Measurements from ENCODE around the gene NEK8. TPM values are rescaled to one million over a fixed set of nuclear protein-coding genes. Genes with fewer than 3 reads are reported as not detected.
A peak's percentile ranks its signal among the peaks of the same experiment; 100 is the strongest.

Gene NEK8
- total and polyA plus RNA-seq, 2 of the 8 experiments (the other 6 are each of a cell fraction or from before 2014, with no cell fraction given), result 14.9 to 23.3 TPM

DNA sequence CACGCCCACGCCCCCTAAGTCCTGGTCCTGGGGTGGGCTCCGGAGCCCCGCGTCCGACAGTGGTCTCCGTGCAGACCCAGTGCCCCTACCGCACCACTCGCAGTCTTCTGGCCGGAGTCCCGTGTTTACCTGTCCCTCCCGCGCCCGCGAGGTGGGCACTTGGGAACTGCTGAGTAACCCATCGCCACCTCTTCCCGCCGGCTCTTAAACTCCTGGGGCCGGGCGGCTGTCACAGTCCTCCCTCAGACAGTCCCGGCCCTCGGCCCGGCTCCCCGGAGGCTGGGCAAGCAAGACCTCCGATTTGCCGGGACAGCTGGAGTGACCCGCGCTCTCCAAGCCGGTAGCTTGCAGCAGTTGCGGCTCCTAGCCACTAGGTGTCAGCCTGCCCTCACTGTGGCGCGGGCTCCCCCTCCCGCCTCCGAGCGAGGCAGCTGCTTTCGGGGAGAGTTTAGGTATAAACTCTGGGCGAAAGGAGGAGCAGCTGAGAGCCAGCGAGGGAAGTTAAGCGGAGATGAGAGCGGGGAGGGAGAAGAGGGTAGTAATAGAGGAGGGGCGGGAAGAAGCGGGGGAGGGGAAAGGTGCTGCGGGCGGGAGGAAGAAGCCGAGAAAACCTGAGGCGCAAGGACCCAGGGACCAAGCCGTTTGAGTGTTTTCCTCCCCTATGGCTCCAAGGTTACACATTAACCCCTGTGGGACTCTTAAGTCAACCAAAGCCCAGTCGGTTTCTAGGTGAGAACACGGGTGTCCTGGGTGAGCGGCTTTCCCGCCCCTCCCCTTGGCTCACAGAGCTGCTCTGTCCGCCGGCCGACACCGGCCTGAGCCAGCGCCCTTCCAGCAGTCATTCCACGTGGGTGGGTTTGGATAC is 1.7 kb upstream of the NEK8 start (continued):
- TF ChIP-seq HDAC2 (IDR thresholded peaks at IDR 0.05; ENCODE audit: borderline replicate concordance in 1 of 2, low read depth in 2 of 2, low read length in 2 of 2), result peak in 1 of 2 experiments; percentile 11; a peak in 1 of 4 replicates
- TF ChIP-seq CHD2 (IDR thresholded peaks at IDR 0.05; ENCODE audit: low read length), result peak; percentile 39; the same call in 1 of the 2 replicates
- no peak for TF ChIP-seq FOSL1 (IDR thresholded peaks at IDR 0.05; ENCODE audit: insufficient read depth, low read depth, low read length)
- TF ChIP-seq, protein P1, sequence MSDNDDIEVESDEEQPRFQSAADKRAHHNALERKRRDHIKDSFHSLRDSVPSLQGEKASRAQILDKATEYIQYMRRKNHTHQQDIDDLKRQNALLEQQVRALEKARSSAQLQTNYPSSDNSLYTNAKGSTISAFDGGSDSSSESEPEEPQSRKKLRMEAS (IDR thresholded peaks at IDR 0.05), result peak; percentile 46; the same call in 1 of the 2 replicates
- TF ChIP-seq SIRT6 (IDR thresholded peaks at IDR 0.05; ENCODE audit: low read length), result no peak
- TF ChIP-seq TAF7 (optimal IDR thresholded peaks at IDR 0.05; ENCODE audit: borderline replicate concordance, low read depth, low read length), result peak; percentile 95
- no peak for TF ChIP-seq SIX5 (IDR thresholded peaks at IDR 0.05; ENCODE audit: low read depth, low read length)
- peak; percentile 13 for TF ChIP-seq NANOG (IDR thresholded peaks at IDR 0.05; ENCODE audit: insufficient read depth, low read depth, low read length, poor library complexity, severe bottlenecking)
- no peak; the same call in 1 of the 2 replicates for TF ChIP-seq BRCA1 (IDR thresholded peaks at IDR 0.05; ENCODE audit: low read depth, low read length)
- TF ChIP-seq KDM5A (IDR thresholded peaks at IDR 0.05; ENCODE audit: low read length), result peak; percentile 82
- no peak for TF ChIP-seq EZH2 (IDR thresholded peaks at IDR 0.05; ENCODE audit: low read depth, low read length, severe bottlenecking)
- TF ChIP-seq EGR1 (IDR thresholded peaks at IDR 0.05; ENCODE audit: borderline replicate concordance, low read depth, low read length), result peak; percentile 70; the same call in 1 of the 2 replicates
- no peak for TF ChIP-seq CBX8 (IDR thresholded peaks at IDR 0.05; ENCODE audit: borderline replicate concordance, low read depth, low read length)
- TF ChIP-seq RBBP5 (IDR thresholded peaks at IDR 0.05; ENCODE audit: borderline replicate concordance, low read depth, low read length), result 0 out of 2 replicates have a peak, but pooled peaks have one; percentile 38
- no peak for TF ChIP-seq BCL11A (IDR thresholded peaks at IDR 0.05; ENCODE audit: low read depth in 2 of 2, low read length in 2 of 2)
- no peak for TF ChIP-seq CTBP2 (IDR thresholded peaks at IDR 0.05; ENCODE audit: borderline replicate concordance, insufficient read depth, insufficient read length, low read length)
- TF ChIP-seq, protein P2, sequence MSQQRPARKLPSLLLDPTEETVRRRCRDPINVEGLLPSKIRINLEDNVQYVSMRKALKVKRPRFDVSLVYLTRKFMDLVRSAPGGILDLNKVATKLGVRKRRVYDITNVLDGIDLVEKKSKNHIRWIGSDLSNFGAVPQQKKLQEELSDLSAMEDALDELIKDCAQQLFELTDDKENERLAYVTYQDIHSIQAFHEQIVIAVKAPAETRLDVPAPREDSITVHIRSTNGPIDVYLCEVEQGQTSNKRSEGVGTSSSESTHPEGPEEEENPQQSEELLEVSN (IDR thresholded peaks at IDR 0.05), result no peak
- peak; percentile 98 to 99 for TF ChIP-seq RAD21 (IDR thresholded peaks at IDR 0.05 in 1 of 2, conservative IDR thresholded peaks at IDR 0.05 in 1 of 2; ENCODE audit: low read depth in 2 of 2, low read length in 2 of 2)
- peak; percentile 61; the same call in 1 of the 2 replicates for TF ChIP-seq CREB1 (IDR thresholded peaks at IDR 0.05)
- TF ChIP-seq RXRA (IDR thresholded peaks at IDR 0.05; ENCODE audit: insufficient read depth, low read depth, low read length), result no peak
- no peak for TF ChIP-seq SP2 (IDR thresholded peaks at IDR 0.05; ENCODE audit: low read length)
- TF ChIP-seq JUND (IDR thresholded peaks at IDR 0.05; ENCODE audit: low read length), result peak; percentile 50; the same call in 1 of the 2 replicates
